Endothelial cell of umbilical vein (primary cell): ENCODE results near the gene AMMECR1L. TPM values are rescaled to one million over a fixed set of nuclear protein-coding genes. Genes with fewer than 3 reads are reported as not detected.

Source experiments
- BruUV-seq: library from RNA; stranded (reverse); fragments of 400-500 nt; replicated peaks from 2 replicates; lab custom pipeline; 2021; lab: Mats Ljungman, UMichigan
- CTCF ChIA-PET: fragments of 300-600, 350-600 bp; sonication (Branson Sonifier 250); formaldehyde crosslinking; loops from one replicate; lab custom pipeline; 2021; ENCODE audit warnings: antibody characterized with exemption, inconsistent platforms; lab: Charles Lee
- POLR2A ChIA-PET: fragments of 300-600, 350-600 bp; sonication (Branson Sonifier 250); formaldehyde crosslinking; loops from one replicate; lab custom pipeline; 2021; ENCODE audit warnings: antibody characterized with exemption, inconsistent platforms; lab: Charles Lee
- DNase-seq: peaks from one replicate; pipeline ENCODE4 v3.0.0-alpha.2; 2011; ENCODE audit warnings: low read depth, low spot score
- FAIRE-seq: peaks from 2 replicates; lab custom pipeline; 2011; peaks lifted over from hg19 to GRCh38; lab: Jason Lieb, UNC
- H2AFZ ChIP-seq: 2 replicates; pipeline ENCODE4 v1.6.0; 2012; ENCODE audit warnings: low read depth, low read length, control low read depth, inconsistent platforms
- H3K27ac ChIP-seq: 2 replicates; pipeline ENCODE4 v1.5.1; 2011; ENCODE audit warnings: low read depth, mild to moderate bottlenecking, control low read depth, low read length, moderate library complexity; ENCODE audit not compliant: insufficient read depth
- H3K27me3 ChIP-seq, 2 experiments: 2 replicates each; pipeline versions ENCODE4 v1.6.0 to v1.6.1; 2011; ENCODE audit warnings: low read length in 2 of 2, mixed read lengths in 1 of 2; ENCODE audit not compliant: control insufficient read depth in 2 of 2, insufficient read depth in 2 of 2
- H3K36me3 ChIP-seq, 2 experiments: 2 replicates in 1 of 2; 3 replicates in 1 of 2; pipeline ENCODE4 v1.5.1; 2011; ENCODE audit warnings: low read length in 2 of 2, mild to moderate bottlenecking in 1 of 2, moderate library complexity in 1 of 2; ENCODE audit not compliant: control insufficient read depth in 2 of 2, insufficient read depth in 2 of 2; ENCODE audit errors: extremely low read depth in 1 of 2
- H3K4me1 ChIP-seq: 3 replicates; pipeline ENCODE4 v1.5.1; 2011; ENCODE audit warnings: mild to moderate bottlenecking, low read length; ENCODE audit not compliant: control insufficient read depth, insufficient read depth; ENCODE audit errors: extremely low read depth
- H3K4me2 ChIP-seq: 2 replicates; pipeline ENCODE4 v1.6.1; 2011; ENCODE audit warnings: low read length, control low read depth, mixed read lengths; ENCODE audit not compliant: insufficient read depth
- H3K4me3 ChIP-seq, 3 experiments: fragments of 200-600 bp in 1 of 3; sonication (generic), shearing (Covaris generic) in 1 of 3; replicated peaks in 1 of 3; 2 replicates each; pipeline ENCODE4 v1.5.1; 2011 to 2016; ENCODE audit warnings: control low read depth in 3 of 3, low read length in 3 of 3, mild to moderate bottlenecking in 2 of 3, inconsistent platforms in 1 of 3, low read depth in 1 of 3, moderate library complexity in 1 of 3; ENCODE audit not compliant: insufficient read depth in 1 of 3
- H3K79me2 ChIP-seq: 2 replicates; pipeline ENCODE4 v1.6.0; 2012; ENCODE audit warnings: low read length, inconsistent platforms; ENCODE audit not compliant: control insufficient read depth, insufficient read depth
- H3K9ac ChIP-seq: replicated peaks from 2 replicates; pipeline ENCODE3; 2011; ENCODE audit warnings: low read length, control low read depth; ENCODE audit not compliant: insufficient read depth; ENCODE audit errors: extremely low read depth
- H3K9me1 ChIP-seq: replicated peaks from 3 replicates; pipeline ENCODE4 v1.6.0; 2011; ENCODE audit warnings: mild to moderate bottlenecking, low read length; ENCODE audit not compliant: control insufficient read depth, insufficient read depth; ENCODE audit errors: extremely low read depth
- H3K9me3 ChIP-seq: replicated peaks from 2 replicates; pipeline ENCODE4 v1.5.1; 2012; ENCODE audit warnings: low read length, inconsistent platforms; ENCODE audit not compliant: control insufficient read depth, insufficient read depth
- H4K20me1 ChIP-seq: replicated peaks from 2 replicates; pipeline ENCODE3; 2011; ENCODE audit warnings: mild to moderate bottlenecking, low read length; ENCODE audit not compliant: control insufficient read depth, insufficient read depth; ENCODE audit errors: extremely low read depth
- CTCF ChIP-seq, 2 donors: IDR thresholded peaks; 1 replicate in 1 of 2; 2 replicates in 1 of 2; pipeline ENCODE4 v1.5.1; 2011; ENCODE audit warnings: low read length in 2 of 2, mild to moderate bottlenecking in 2 of 2, moderate library complexity in 2 of 2, control low read depth in 1 of 2, inconsistent platforms in 1 of 2, low read depth in 1 of 2; ENCODE audit not compliant: insufficient read depth in 1 of 2; ENCODE audit errors: extremely low read depth in 1 of 2
- EZH2 ChIP-seq: IDR thresholded peaks from 2 replicates; pipeline ENCODE4 v1.6.1; 2012; ENCODE audit warnings: borderline replicate concordance, low read depth, mild to moderate bottlenecking, moderate library complexity, low read length, inconsistent platforms; ENCODE audit not compliant: severe bottlenecking
- FOS ChIP-seq: IDR thresholded peaks from 2 replicates; pipeline ENCODE4 v1.6.1; 2011; ENCODE audit warnings: mild to moderate bottlenecking, low read length, moderate library complexity, borderline replicate concordance; ENCODE audit not compliant: insufficient read depth
- GATA2 ChIP-seq: IDR thresholded peaks from 2 replicates; pipeline ENCODE4 v1.7.0; 2011; ENCODE audit warnings: low read depth, mild to moderate bottlenecking, moderate library complexity, mixed read lengths, low read length; ENCODE audit not compliant: insufficient read length, insufficient read depth
- JUN ChIP-seq: IDR thresholded peaks from 2 replicates; pipeline ENCODE4 v1.6.1; 2011; ENCODE audit warnings: borderline replicate concordance, low read depth; ENCODE audit not compliant: insufficient read length, insufficient read depth
- MAX ChIP-seq: IDR thresholded peaks from 2 replicates; pipeline ENCODE4 v1.6.1; 2011; ENCODE audit not compliant: insufficient read depth, insufficient read length
- MYC ChIP-seq: IDR thresholded peaks from one replicate; pipeline ENCODE4 v1.6.1; 2011; ENCODE audit warnings: mild to moderate bottlenecking, low read depth, low read length
- POLR2A ChIP-seq: IDR thresholded peaks from 2 replicates; pipeline ENCODE4 v1.6.1; 2012; ENCODE audit warnings: low read depth, mild to moderate bottlenecking, control low read depth, low read length
- POLR2AphosphoS5 ChIP-seq: IDR thresholded peaks from 2 replicates; pipeline ENCODE4 v1.6.1; 2012; ENCODE audit warnings: low read depth, mild to moderate bottlenecking, control low read depth, low read length, moderate library complexity; ENCODE audit not compliant: insufficient read depth
- dilution Hi-C: fragments of 300-500 bp; cut with MboI; formaldehyde crosslinking; loops from one replicate; pipeline ENCODE4 v1.15.0; 2019; ENCODE audit warnings: low sequenced_read_pairs; ENCODE audit not compliant: extremely low pct_ligation_motif_present
- intact Hi-C: fragments of 100-400 bp; cut with micrococcal nuclease; formaldehyde crosslinking; loops from one replicate; pipeline ENCODE4 v1.10.0; 2022
- polyA plus RNA-seq, 4 experiments: library from polyadenylated mRNA; depleted of rRNA in 3 of 4; stranded (reverse) in 3 of 4; unstranded in 1 of 4; fragments of >200 nt; gene quantifications; 2 replicates each; pipeline versions ENCODE4 v1.2.1 to v1.2.3, GENCODE V29; 2011 to 2012; ENCODE audit warnings: missing spikeins in 1 of 4
- total RNA-seq: library from RNA; stranded (reverse); gene quantifications from 2 replicates; pipeline ENCODE4 v1.2.3, GENCODE V29; 2021

AMMECR1L gene
- total and polyA plus RNA-seq, 2 donors (not counting 3 experiments of a cell fraction or from before 2014, with no cell fraction given) = 14.8 to 20.7 TPM

- POLR2A ChIA-PET = no interaction called here
- CTCF ChIA-PET = no interaction called here
- H3K79me2 ChIP-seq = peaks cover 66% of the 10 kb centered on the region
- H3K9ac ChIP-seq = no peak overlapping the region
- no peak for FAIRE-seq
- no peak overlapping the region for H3K4me3 ChIP-seq
- peaks cover 10 to 18% of the 10 kb centered on the region in 2 experiments for H3K36me3 ChIP-seq
- H4K20me1 ChIP-seq = peaks cover 4% of the 10 kb centered on the region
- BruUV-seq = no TSS peak
- peaks cover 7% of the 10 kb centered on the region for H3K4me1 ChIP-seq
- dilution Hi-C loops (no loop called here), intact Hi-C loops (loop anchor here (10.0 kb wide), 1 partner anchor 258 kb away; no protein-coding TSS in a partner anchor)
- H3K9me1 ChIP-seq = no peaks in the 10 kb centered on the region
- no peak overlapping the region for H2AFZ ChIP-seq
- H3K27me3 ChIP-seq = no peaks in the 10 kb centered on the region
- H3K27ac ChIP-seq = no peak overlapping the region
- TF ChIP-seq EZH2 (no peak), CTCF (IDR thresholded peaks at IDR 0.05; ENCODE audit: extremely low read depth in 1 of 2, insufficient read depth in 1 of 2, low read depth in 1 of 2, low read length in 2 of 2) (no peak), POLR2A (no peak), FOS (no peak)
- DNase-seq = no peak
- no peak overlapping the region for H3K4me2 ChIP-seq
- no peaks in the 10 kb centered on the region for H3K9me3 ChIP-seq
Measured at GRCh38 chr2:127852388-127852787, 33.4 kb downstream of the AMMECR1L start.

- no peaks in the 10 kb centered on the region for H3K4me1 ChIP-seq
- BruUV-seq = no TSS peak
- ChIA-PET CTCF (no interaction called here), POLR2A (no interaction called here)
- no peaks in the 10 kb centered on the region for H3K9me3 ChIP-seq
- intact Hi-C loops = no loop called here
- FAIRE-seq (no peak), DNase-seq (no peak)
- H3K4me3 ChIP-seq = no peak overlapping the region
- no peak overlapping the region for H3K9ac ChIP-seq
- H3K36me3 ChIP-seq = peaks cover 18 to 26% of the 10 kb centered on the region in 2 experiments
- TF ChIP-seq POLR2AphosphoS5 = no peak
- TF ChIP-seq GATA2 = no peak
- TF ChIP-seq MAX = no peak
- TF ChIP-seq POLR2A = no peak
- TF ChIP-seq FOS = no peak
- no peak for TF ChIP-seq EZH2
- TF ChIP-seq MYC = no peak
- no peak for TF ChIP-seq JUN
- TF ChIP-seq CTCF (IDR thresholded peaks at IDR 0.05; ENCODE audit: extremely low read depth in 1 of 2, insufficient read depth in 1 of 2, low read depth in 1 of 2, low read length in 2 of 2) = no peak
- H4K20me1 ChIP-seq = peaks cover 4% of the 10 kb centered on the region
- no peak overlapping the region for H2AFZ ChIP-seq
- H3K9me1 ChIP-seq = no peaks in the 10 kb centered on the region
- dilution Hi-C loops = no loop called here
- H3K27me3 ChIP-seq = no peaks in the 10 kb centered on the region
- H3K79me2 ChIP-seq = peaks cover 22% of the 10 kb centered on the region
- H3K4me2 ChIP-seq = no peak overlapping the region
- H3K27ac ChIP-seq = no peak overlapping the region
Measured at GRCh38 chr2:127847931-127848330, 37.8 kb downstream of the AMMECR1L start.
